Measurements from ENCODE around the gene DNAJB12.

DNAJB12 gene

DNA sequence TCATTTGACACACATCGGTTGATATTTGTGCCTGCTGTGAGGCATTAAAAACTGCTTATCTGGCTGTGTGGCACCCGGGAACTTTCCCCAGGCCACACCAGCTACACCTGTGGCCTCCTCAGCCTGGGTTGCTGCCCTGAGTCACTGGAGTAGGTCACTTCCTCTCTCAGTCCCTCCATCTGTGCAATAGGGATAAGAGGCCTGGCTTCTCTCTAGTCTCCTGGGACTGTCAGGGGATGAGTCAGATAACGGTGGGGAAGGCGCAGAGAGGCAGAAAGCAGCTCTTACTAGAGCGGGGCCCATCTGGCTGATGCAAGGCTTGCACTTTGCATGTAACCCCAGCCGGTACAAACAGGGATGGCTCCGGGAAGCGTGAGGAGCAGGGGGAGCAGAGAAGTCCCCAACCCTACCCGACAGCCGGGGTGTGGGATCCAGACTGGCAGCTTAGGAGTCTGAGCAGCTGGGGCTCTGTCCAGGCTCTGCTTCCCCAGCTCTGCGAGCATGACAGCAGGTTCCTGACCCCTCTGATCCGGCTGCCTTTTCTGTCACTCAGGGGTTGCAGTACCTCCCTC, 34.0 kb downstream of the DNAJB12 start (continued):
- peak; percentile 84 for TF ChIP-seq KLF16 (tag by site-specific recombination; IDR thresholded peaks at IDR 0.05)

DNA sequence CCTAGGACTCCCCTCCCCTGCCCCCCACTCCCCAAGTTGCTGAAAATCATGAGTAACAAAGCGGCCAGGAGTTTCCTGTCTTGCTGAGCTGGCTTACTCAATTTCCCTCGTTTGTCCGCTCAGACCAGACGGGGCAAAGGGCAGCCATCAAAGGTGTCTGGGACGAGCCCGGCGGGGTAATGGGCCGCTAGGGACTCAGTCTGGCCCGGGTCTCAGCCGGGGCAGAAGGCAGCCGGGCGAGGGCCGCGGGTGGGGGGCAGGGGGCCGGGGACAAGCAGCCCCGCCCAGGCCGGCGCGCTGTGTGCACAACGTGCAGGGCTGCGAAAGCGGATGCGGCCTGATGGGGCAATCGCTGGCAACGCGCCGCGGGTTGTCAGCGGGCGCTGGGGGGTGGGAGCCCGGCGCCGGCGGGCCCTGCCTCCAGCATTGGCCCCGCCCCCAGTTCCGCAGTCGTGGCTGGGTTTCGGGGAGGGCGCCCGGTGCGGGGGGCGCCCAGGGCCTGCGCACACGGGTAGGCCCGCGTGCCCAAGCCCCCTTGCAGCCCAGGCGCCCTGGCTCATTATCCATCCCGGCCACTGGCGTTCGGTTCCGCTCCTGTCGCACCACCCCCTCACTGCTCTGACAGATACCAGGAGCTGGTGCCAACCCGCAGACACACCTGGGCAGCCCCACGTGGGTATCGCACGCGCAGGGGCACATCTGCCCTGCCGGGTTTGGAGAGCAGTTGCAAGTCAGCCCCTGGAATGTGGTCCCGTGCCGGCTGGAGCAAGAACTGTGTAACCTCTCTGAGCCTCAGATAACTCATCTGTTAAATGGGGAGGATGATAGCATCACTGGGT, 35.1 kb downstream of the DNAJB12 start:
- peak overlapping the region; percentile 77 for H3K27ac ChIP-seq (ENCODE audit: extremely low read depth, low read depth, low read length)
- ChIA-PET POLR2A (interaction anchor here (0.7 to 5.5 kb wide), 6 partner anchors 17 to 255 kb away, joined by 3 to 110 read pairs (median 7); partner anchors contain the start of gene DDIT4), CTCF (interaction anchor here (0.6 to 1.3 kb wide), 5 partner anchors 11 to 46 kb away, joined by 3 to 7 read pairs (median 4); partner anchors contain the start of gene DDIT4)
- TF ChIP-seq ZNF19 (tag by site-specific recombination; IDR thresholded peaks at IDR 0.05; ENCODE audit: low read depth) (no peak), ZIC2 (tag by site-specific recombination; IDR thresholded peaks at IDR 0.05) (peak; percentile 58; the same call in 1 of the 2 replicates), ZNF221 (tag by site-specific recombination; IDR thresholded peaks at IDR 0.05; ENCODE audit: borderline replicate concordance) (no peak; the same call in 1 of the 2 replicates), ZNF155 (tag by site-specific recombination; IDR thresholded peaks at IDR 0.05) (no peak), PRDM4 (tag by site-specific recombination; IDR thresholded peaks at IDR 0.05) (peak; percentile 8; the same call in 1 of the 2 replicates), SP3 (tag by site-specific recombination; IDR thresholded peaks at IDR 0.05) (no peak; the same call in 1 of the 2 replicates), ZNF791 (tag by site-specific recombination; IDR thresholded peaks at IDR 0.05) (no peak), ZFP3 (tag by site-specific recombination; IDR thresholded peaks at IDR 0.05; ENCODE audit: low read depth) (no peak), ZNF623 (tag by site-specific recombination; IDR thresholded peaks at IDR 0.05) (no peak), ZNF776 (tag by site-specific recombination; IDR thresholded peaks at IDR 0.05; ENCODE audit: borderline replicate concordance) (no peak), ZNF302 (tag by site-specific recombination; IDR thresholded peaks at IDR 0.05; ENCODE audit: low read depth) (no peak), BCL11A (tag by site-specific recombination; IDR thresholded peaks at IDR 0.05; ENCODE audit: low read depth) (no peak), SCRT1 (tag by site-specific recombination; IDR thresholded peaks at IDR 0.05; ENCODE audit: borderline replicate concordance) (no peak), ZNF404 (tag by site-specific recombination; IDR thresholded peaks at IDR 0.05) (no peak), GLI2 (tag by site-specific recombination; IDR thresholded peaks at IDR 0.05; ENCODE audit: borderline replicate concordance, low read depth) (no peak), ZNF394 (tag by site-specific recombination; IDR thresholded peaks at IDR 0.05; ENCODE audit: borderline replicate concordance) (no peak), ZSCAN23 (tag by site-specific recombination; IDR thresholded peaks at IDR 0.05) (no peak), ZNF23 (tag by site-specific recombination; IDR thresholded peaks at IDR 0.05; ENCODE audit: borderline replicate concordance) (no peak)
- TF ChIP-seq, protein P1, sequence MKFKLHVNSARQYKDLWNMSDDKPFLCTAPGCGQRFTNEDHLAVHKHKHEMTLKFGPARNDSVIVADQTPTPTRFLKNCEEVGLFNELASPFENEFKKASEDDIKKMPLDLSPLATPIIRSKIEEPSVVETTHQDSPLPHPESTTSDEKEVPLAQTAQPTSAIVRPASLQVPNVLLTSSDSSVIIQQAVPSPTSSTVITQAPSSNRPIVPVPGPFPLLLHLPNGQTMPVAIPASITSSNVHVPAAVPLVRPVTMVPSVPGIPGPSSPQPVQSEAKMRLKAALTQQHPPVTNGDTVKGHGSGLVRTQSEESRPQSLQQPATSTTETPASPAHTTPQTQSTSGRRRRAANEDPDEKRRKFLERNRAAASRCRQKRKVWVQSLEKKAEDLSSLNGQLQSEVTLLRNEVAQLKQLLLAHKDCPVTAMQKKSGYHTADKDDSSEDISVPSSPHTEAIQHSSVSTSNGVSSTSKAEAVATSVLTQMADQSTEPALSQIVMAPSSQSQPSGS (tag by site-specific recombination; IDR thresholded peaks at IDR 0.05; ENCODE audit: low read depth), result 0 out of 2 replicates have a peak, but pooled peaks have one; percentile 15
- TF ChIP-seq, protein P2, sequence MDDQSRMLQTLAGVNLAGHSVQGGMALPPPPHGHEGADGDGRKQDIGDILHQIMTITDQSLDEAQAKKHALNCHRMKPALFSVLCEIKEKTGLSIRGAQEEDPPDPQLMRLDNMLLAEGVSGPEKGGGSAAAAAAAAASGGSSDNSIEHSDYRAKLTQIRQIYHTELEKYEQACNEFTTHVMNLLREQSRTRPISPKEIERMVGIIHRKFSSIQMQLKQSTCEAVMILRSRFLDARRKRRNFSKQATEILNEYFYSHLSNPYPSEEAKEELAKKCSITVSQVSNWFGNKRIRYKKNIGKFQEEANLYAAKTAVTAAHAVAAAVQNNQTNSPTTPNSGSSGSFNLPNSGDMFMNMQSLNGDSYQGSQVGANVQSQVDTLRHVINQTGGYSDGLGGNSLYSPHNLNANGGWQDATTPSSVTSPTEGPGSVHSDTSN (CRISPR knock-in tag; IDR thresholded peaks at IDR 0.05), result no peak
- TF ChIP-seq, protein P3, sequence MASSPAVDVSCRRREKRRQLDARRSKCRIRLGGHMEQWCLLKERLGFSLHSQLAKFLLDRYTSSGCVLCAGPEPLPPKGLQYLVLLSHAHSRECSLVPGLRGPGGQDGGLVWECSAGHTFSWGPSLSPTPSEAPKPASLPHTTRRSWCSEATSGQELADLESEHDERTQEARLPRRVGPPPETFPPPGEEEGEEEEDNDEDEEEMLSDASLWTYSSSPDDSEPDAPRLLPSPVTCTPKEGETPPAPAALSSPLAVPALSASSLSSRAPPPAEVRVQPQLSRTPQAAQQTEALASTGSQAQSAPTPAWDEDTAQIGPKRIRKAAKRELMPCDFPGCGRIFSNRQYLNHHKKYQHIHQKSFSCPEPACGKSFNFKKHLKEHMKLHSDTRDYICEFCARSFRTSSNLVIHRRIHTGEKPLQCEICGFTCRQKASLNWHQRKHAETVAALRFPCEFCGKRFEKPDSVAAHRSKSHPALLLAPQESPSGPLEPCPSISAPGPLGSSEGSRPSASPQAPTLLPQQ (tag by site-specific recombination; IDR thresholded peaks at IDR 0.05), result peak; percentile 67
- TF ChIP-seq, protein P4, sequence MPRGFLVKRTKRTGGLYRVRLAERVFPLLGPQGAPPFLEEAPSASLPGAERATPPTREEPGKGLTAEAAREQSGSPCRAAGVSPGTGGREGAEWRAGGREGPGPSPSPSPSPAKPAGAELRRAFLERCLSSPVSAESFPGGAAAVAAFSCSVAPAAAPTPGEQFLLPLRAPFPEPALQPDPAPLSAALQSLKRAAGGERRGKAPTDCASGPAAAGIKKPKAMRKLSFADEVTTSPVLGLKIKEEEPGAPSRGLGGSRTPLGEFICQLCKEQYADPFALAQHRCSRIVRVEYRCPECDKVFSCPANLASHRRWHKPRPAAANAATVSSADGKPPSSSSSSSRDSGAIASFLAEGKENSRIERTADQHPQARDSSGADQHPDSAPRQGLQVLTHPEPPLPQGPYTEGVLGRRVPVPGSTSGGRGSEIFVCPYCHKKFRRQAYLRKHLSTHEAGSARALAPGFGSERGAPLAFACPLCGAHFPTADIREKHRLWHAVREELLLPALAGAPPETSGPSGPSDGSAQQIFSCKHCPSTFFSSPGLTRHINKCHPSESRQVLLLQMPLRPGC (tag by site-specific recombination; IDR thresholded peaks at IDR 0.05), result peak; percentile 18; the same call in 1 of the 2 replicates
- TF ChIP-seq, protein P5, sequence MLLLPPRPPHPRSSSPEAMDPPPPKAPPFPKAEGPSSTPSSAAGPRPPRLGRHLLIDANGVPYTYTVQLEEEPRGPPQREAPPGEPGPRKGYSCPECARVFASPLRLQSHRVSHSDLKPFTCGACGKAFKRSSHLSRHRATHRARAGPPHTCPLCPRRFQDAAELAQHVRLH (tag by site-specific recombination; IDR thresholded peaks at IDR 0.05), result peak; percentile 82

More for the DNA sequence above, 35.1 kb downstream of the DNAJB12 start:
- no peak overlapping the region for H3K4me3 ChIP-seq (ENCODE audit: low read depth, low read length)
- H3K4me1 ChIP-seq (ENCODE audit: control insufficient read depth, insufficient read depth, low read length), result peaks cover 23% of the 10 kb centered on the region
- no peaks in the 10 kb centered on the region for H3K36me3 ChIP-seq (ENCODE audit: control insufficient read depth in 2 of 2, insufficient read depth in 1 of 2, low read length in 2 of 2)
- no peaks in the 10 kb centered on the region for H3K9me3 ChIP-seq (ENCODE audit: control insufficient read depth, insufficient read depth, low read depth, low read length)
